C1 segment of cervical spinal cord (tissue), 14 donors: ENCODE results near the gene INF2.
"Not testable (repeated sequence)": the region's sequence is repeated elsewhere in the genome, so short reads cannot be mapped to it uniquely, and the experiment has no call there.

ENCODE experiments used
- DNase-seq, 14 donors: peaks; one replicate each; lab custom pipeline; 2025; lab: John Stamatoyannopoulos, UW

Gene INF2

GRCh38 chr14:104689109-104689880 is at the start of gene INF2:
TSS of gene INF2 (plus strand) at chr14:104689618. CDS start at chr14:104701366, 11,748 bp downstream.
- peak in 8 of 14 donors; percentile 25 to 76 (median 46) for DNase-seq

- peak in 10 of 14 donors; percentile 2 to 68 (median 28) for DNase-seq
Measured at GRCh38 chr14:104639885-104640548, 49.4 kb upstream of the INF2 start.

GRCh38 chr14:104640681-104641080 is 48.7 kb upstream of the INF2 start:
- DNase-seq: no peak

GRCh38 chr14:104641753-104642539 is 47.5 kb upstream of the INF2 start:
- DNase-seq: no peak

- DNase-seq: no peak
Measured at GRCh38 chr14:104642540-104642868, 46.9 kb upstream of the INF2 start.

- no peak for DNase-seq
Measured at GRCh38 chr14:104643306-104643705, 46.1 kb upstream of the INF2 start.

- DNase-seq: no peak
Measured at GRCh38 chr14:104644091-104644635, 45.3 kb upstream of the INF2 start.

- no peak for DNase-seq
Measured at GRCh38 chr14:104644656-104645378, 44.6 kb upstream of the INF2 start.

GRCh38 chr14:104647467-104648043 is 41.9 kb upstream of the INF2 start:
- no peak for DNase-seq

GRCh38 chr14:104650057-104650980 is 39.1 kb upstream of the INF2 start:
- DNase-seq: peak in 9 of 14 donors; percentile 20 to 73 (median 45)

GRCh38 chr14:104650981-104651875 is 38.2 kb upstream of the INF2 start:
- no peak for DNase-seq

- DNase-seq: no peak
Measured at GRCh38 chr14:104651876-104652260, 37.5 kb upstream of the INF2 start.

GRCh38 chr14:104652386-104652785 is 37.0 kb upstream of the INF2 start:
- no peak for DNase-seq

GRCh38 chr14:104653130-104653920 is 36.1 kb upstream of the INF2 start:
- not testable (repeated sequence) for DNase-seq

- DNase-seq: no peak
Measured at GRCh38 chr14:104654119-104654518, 35.3 kb upstream of the INF2 start.

GRCh38 chr14:104655128-104655848 is 34.1 kb upstream of the INF2 start:
- no peak for DNase-seq

GRCh38 chr14:104656014-104656714 is 33.3 kb upstream of the INF2 start:
- DNase-seq: no peak
